Right kidney (tissue), 1 donor: Measurements from ENCODE around the gene SECTM1.

Experiments
- DNase-seq: peaks from one replicate; pipeline ENCODE4 v3.0.0-alpha.2; 2016

The SECTM1 gene

GRCh38 chr17:82315703-82316358, 17.7 kb downstream of the SECTM1 start:
- peak; percentile 20 for DNase-seq

- DNase-seq, result no peak
Measured at GRCh38 chr17:82314727-82315605, 18.6 kb downstream of the SECTM1 start.

- DNase-seq, result no peak
Measured at GRCh38 chr17:82314012-82314726, 19.4 kb downstream of the SECTM1 start.

GRCh38 chr17:82313195-82314011, 20.2 kb downstream of the SECTM1 start:
- DNase-seq, result no peak

- DNase-seq, result no peak
Measured at GRCh38 chr17:82311971-82312370, 21.6 kb downstream of the SECTM1 start.

GRCh38 chr17:82310877-82311276, 22.7 kb downstream of the SECTM1 start:
- no peak for DNase-seq

GRCh38 chr17:82309656-82310570, 23.7 kb downstream of the SECTM1 start:
- no peak for DNase-seq

- no peak for DNase-seq
Measured at GRCh38 chr17:82305727-82306300, 27.8 kb downstream of the SECTM1 start.

GRCh38 chr17:82304826-82305726, 28.5 kb downstream of the SECTM1 start:
- DNase-seq, result no peak

- DNase-seq, result no peak
Measured at GRCh38 chr17:82303944-82304808, 29.4 kb downstream of the SECTM1 start.

- DNase-seq, result peak; percentile 60
Measured at GRCh38 chr17:82302991-82303943, 30.3 kb downstream of the SECTM1 start.

GRCh38 chr17:82302568-82302963, 31.0 kb downstream of the SECTM1 start:
- DNase-seq, result no peak

- no peak for DNase-seq
Measured at GRCh38 chr17:82301916-82302567, 31.5 kb downstream of the SECTM1 start.

- no peak for DNase-seq
Measured at GRCh38 chr17:82301300-82301915, 32.2 kb downstream of the SECTM1 start.

GRCh38 chr17:82300707-82301270, 32.8 kb downstream of the SECTM1 start:
- DNase-seq, result no peak

- DNase-seq, result no peak
Measured at GRCh38 chr17:82300228-82300627, 33.3 kb downstream of the SECTM1 start.
